Ovary (tissue), 3 donors: ENCODE measurements around the gene QPRT.

Source experiments
- EP300 ChIP-seq: sonication (generic); formaldehyde crosslinking; IDR thresholded peaks from one replicate; pipeline ENCODE4 v1.6.1; 2017; ENCODE audit warnings: antibody characterized with exemption
- POLR2A ChIP-seq: fragments of 450-650 bp; IDR thresholded peaks from one replicate; pipeline ENCODE4 v1.6.1; 2017; ENCODE audit warnings: antibody characterized with exemption, mild to moderate bottlenecking, moderate library complexity
- TF ChIP-seq, protein P1 (sequence below), 3 donors: fragments of 450-650 bp in 2 of 3; fragments of 200-600 bp in 1 of 3; IDR thresholded peaks; one replicate each; pipeline versions ENCODE4 v1.5.1 to v1.8.0; 2016 to 2022; ENCODE audit warnings: antibody characterized with exemption in 3 of 3, mild to moderate bottlenecking in 1 of 3
- donor health status: DM: no; HTN: no; CAD: no.

DNA sequence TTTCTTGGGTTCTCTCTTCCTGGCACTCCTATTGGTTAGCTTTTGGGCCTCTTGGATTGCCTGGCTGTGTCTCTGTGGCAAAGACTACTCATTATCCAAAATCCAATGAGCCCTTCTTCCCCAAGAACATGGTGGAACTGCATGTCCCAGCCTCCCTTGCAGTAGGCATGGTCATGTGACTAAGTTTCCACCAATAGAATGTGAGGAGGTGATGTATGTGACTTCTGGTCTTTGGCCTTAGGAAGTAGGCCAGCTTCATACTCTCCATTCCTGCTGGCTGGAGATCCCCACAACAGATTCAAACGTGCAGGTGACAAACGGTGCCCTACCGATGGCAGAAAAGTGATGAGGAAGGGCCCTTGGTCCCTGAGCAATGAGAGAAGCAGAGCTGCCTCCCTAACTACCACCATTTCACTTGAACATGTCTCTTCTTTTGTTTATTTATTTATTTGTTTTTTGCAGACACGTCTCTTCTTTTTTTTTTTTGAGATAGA lies 33.2 kb upstream of the QPRT start:
- TF ChIP-seq, protein P1, sequence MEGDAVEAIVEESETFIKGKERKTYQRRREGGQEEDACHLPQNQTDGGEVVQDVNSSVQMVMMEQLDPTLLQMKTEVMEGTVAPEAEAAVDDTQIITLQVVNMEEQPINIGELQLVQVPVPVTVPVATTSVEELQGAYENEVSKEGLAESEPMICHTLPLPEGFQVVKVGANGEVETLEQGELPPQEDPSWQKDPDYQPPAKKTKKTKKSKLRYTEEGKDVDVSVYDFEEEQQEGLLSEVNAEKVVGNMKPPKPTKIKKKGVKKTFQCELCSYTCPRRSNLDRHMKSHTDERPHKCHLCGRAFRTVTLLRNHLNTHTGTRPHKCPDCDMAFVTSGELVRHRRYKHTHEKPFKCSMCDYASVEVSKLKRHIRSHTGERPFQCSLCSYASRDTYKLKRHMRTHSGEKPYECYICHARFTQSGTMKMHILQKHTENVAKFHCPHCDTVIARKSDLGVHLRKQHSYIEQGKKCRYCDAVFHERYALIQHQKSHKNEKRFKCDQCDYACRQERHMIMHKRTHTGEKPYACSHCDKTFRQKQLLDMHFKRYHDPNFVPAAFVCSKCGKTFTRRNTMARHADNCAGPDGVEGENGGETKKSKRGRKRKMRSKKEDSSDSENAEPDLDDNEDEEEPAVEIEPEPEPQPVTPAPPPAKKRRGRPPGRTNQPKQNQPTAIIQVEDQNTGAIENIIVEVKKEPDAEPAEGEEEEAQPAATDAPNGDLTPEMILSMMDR (IDR thresholded peaks at IDR 0.05) = no peak
- TF ChIP-seq POLR2A (no peak), EP300 (no peak)
